ENCODE data around the gene TCF19. TPM values are rescaled to one million over a fixed set of nuclear protein-coding genes. Genes with fewer than 3 reads are reported as not detected.
"Not testable (repeated sequence)": the region's sequence is repeated elsewhere in the genome, so short reads cannot be mapped to it uniquely, and the experiment has no call there.

The TCF19 gene
- total and polyA plus RNA-seq, 3 donors from 2014 or later: 3.6 to 4.7 (median 3.7) TPM

- Histone ChIP-seq H3K4me1 (no peaks in the 10 kb centered on the region), H3K9me3 (no peaks in the 10 kb centered on the region), H3K27ac (peak overlapping the region; percentile 92 to 96), H3K36me3 (ENCODE audit: low read depth, missing control alignments) (no peaks in the 10 kb centered on the region), H3K4me3 (peak overlapping the region; percentile 59 to 85), H3K27me3 (no peaks in the 10 kb centered on the region)
- TF ChIP-seq CTCF (IDR thresholded peaks at IDR 0.05) (no peak), POLR2A (IDR thresholded peaks at IDR 0.05) (peak; percentile 34)
- intact Hi-C loops (cut with DNase I; ENCODE audit: low total_unique reads): loop anchor here (5.0 kb wide), 1 partner anchor 170 kb away; no protein-coding TSS in a partner anchor
- DNase-seq: peak; percentile 93
- WGBS, 2 donors: 0 to 1% methylated on average over 42 to 45 of the region's 45 CpGs
Measured at GRCh38 chr6:31197559-31198305, 39.3 kb downstream of the TCF19 start.

GRCh38 chr6:31199105-31199452, 40.7 kb downstream of the TCF19 start:
- H3K4me3 ChIP-seq; H3K9me3 ChIP-seq; H3K27me3 ChIP-seq; H3K4me1 ChIP-seq; H3K27ac ChIP-seq; DNase-seq; H3K36me3 ChIP-seq (ENCODE audit: low read depth, missing control alignments): not testable (repeated sequence)
- WGBS, 2 donors: 87 to 91% methylated on average over 4 of the region's 4 CpGs
- intact Hi-C loops (cut with DNase I; ENCODE audit: low total_unique reads): loop anchor here (5.0 kb wide), 1 partner anchor 168 kb away; no protein-coding TSS in a partner anchor

- Histone ChIP-seq H3K36me3 (ENCODE audit: low read depth, missing control alignments) (no peaks in the 10 kb centered on the region), H3K4me1 (peaks cover 4% of the 10 kb centered on the region), H3K4me3 (no peak overlapping the region), H3K27me3 (no peaks in the 10 kb centered on the region), H3K9me3 (no peaks in the 10 kb centered on the region), H3K27ac (peak overlapping the region in 1 of 2 donors; percentile 77)
- intact Hi-C loops (cut with DNase I; ENCODE audit: low total_unique reads): no loop called here
- no peak for DNase-seq
- 58 to 68% methylated on average over 7 to 11 of the region's 11 CpGs for WGBS, 2 donors
- TF ChIP-seq POLR2A (IDR thresholded peaks at IDR 0.05) (no peak), CTCF (IDR thresholded peaks at IDR 0.05) (no peak)
Measured at GRCh38 chr6:31202259-31203166, 44.1 kb downstream of the TCF19 start.

- H3K27me3 ChIP-seq: no peaks in the 10 kb centered on the region
- 52 to 55% methylated on average over 5 of the region's 5 CpGs for WGBS, 2 donors
- H3K36me3 ChIP-seq (ENCODE audit: low read depth, missing control alignments): no peaks in the 10 kb centered on the region
- no peak for TF ChIP-seq POLR2A (IDR thresholded peaks at IDR 0.05)
- no peak for TF ChIP-seq CTCF (IDR thresholded peaks at IDR 0.05)
- DNase-seq: no peak
- H3K4me1 ChIP-seq: peaks cover 4% of the 10 kb centered on the region
- H3K9me3 ChIP-seq: no peaks in the 10 kb centered on the region
- intact Hi-C loops (cut with DNase I; ENCODE audit: low total_unique reads): no loop called here
- peak overlapping the region in 1 of 2 donors; percentile 77 for H3K27ac ChIP-seq
- H3K4me3 ChIP-seq: peak overlapping the region; percentile 17 to 45
Measured at GRCh38 chr6:31203345-31203979, 45.1 kb downstream of the TCF19 start.

- no peak overlapping the region for H3K4me3 ChIP-seq
- H3K36me3 ChIP-seq (ENCODE audit: low read depth, missing control alignments): no peaks in the 10 kb centered on the region
- H3K9me3 ChIP-seq: no peaks in the 10 kb centered on the region
- TF ChIP-seq CTCF (IDR thresholded peaks at IDR 0.05) (no peak), POLR2A (IDR thresholded peaks at IDR 0.05) (no peak)
- H3K27me3 ChIP-seq: no peaks in the 10 kb centered on the region
- intact Hi-C loops (cut with DNase I; ENCODE audit: low total_unique reads): no loop called here
- peaks cover 4% of the 10 kb centered on the region for H3K4me1 ChIP-seq
- DNase-seq: no peak
- 66 to 76% methylated on average over 4 of the region's 4 CpGs for WGBS, 2 donors
- H3K27ac ChIP-seq: no peak overlapping the region
Measured at GRCh38 chr6:31204751-31205145, 46.4 kb downstream of the TCF19 start.
